Measurements from ENCODE around the gene TRPM2. TPM values are rescaled to one million over a fixed set of nuclear protein-coding genes. Genes with fewer than 3 reads are reported as not detected.

Gene TRPM2
- polyA plus RNA-seq, 2 donors, result 1.2 to 1.7 TPM

Other genes starting within 250 kb of the TRPM2 start
- 1 to 10 TPM; 2.2 to 3.2 TPM for gene PWP2, start 246.2 kb upstream of the TRPM2 start, polyA plus RNA-seq
- gene GATD3, start 219.9 kb upstream of the TRPM2 start, polyA plus RNA-seq, result 1 to 10 TPM; 4.8 to 7.5 TPM
- 1 to 10 TPM; 2.6 to 3.7 TPM for gene ICOSLG, start 112.7 kb upstream of the TRPM2 start, polyA plus RNA-seq
- not detected for gene DNMT3L, start 91.7 kb upstream of the TRPM2 start, polyA plus RNA-seq
- under 1 TPM; 0.01 to 0.06 TPM for gene AIRE, start 67.7 kb upstream of the TRPM2 start, polyA plus RNA-seq
- 10 to 100 TPM; 85.7 to 96.4 TPM for gene PFKL, start 53.6 kb upstream of the TRPM2 start, polyA plus RNA-seq
- 10 to 100 TPM; 13.9 to 19.1 TPM for gene CFAP410, start 14.2 kb upstream of the TRPM2 start, polyA plus RNA-seq
- under 1 TPM; 0.63 to 0.93 TPM for gene LRRC3, start 101.9 kb downstream of the TRPM2 start, polyA plus RNA-seq
- gene KRTAP10-1, start 186.6 kb downstream of the TRPM2 start, polyA plus RNA-seq, result not detected
- gene KRTAP10-2, start 197.9 kb downstream of the TRPM2 start, polyA plus RNA-seq, result not detected
- not detected for gene KRTAP10-3, start 205.2 kb downstream of the TRPM2 start, polyA plus RNA-seq
- gene KRTAP10-4, start 220.1 kb downstream of the TRPM2 start, polyA plus RNA-seq, result not detected
- not detected for gene KRTAP10-5, start 227.0 kb downstream of the TRPM2 start, polyA plus RNA-seq
- not detected for gene KRTAP10-6, start 238.9 kb downstream of the TRPM2 start, polyA plus RNA-seq
- gene KRTAP10-7, start 247.0 kb downstream of the TRPM2 start, polyA plus RNA-seq, result not detected

All from esophagus (tissue), 2 donors.